GM23338 (cell line): Measurements from ENCODE around the gene DPH2. TPM values are rescaled to one million over a fixed set of nuclear protein-coding genes. Genes with fewer than 3 reads are reported as not detected.

Experiments
- ATAC-seq: fragments of 200-7000 bp; cut with Tn5 transposase; 3 replicates; pipeline ENCODE4 v1.9.1; 2020
- DNase-seq: peaks from one replicate; pipeline ENCODE4 v3.0.0-alpha.2; 2015; ENCODE audit warnings: low spot score
- H2AFZ ChIP-seq: fragments of 200-600 bp; sonication (generic); 2 replicates; pipeline ENCODE4 v1.8.0; 2016; ENCODE audit warnings: antibody characterized with exemption, mild to moderate bottlenecking, moderate library complexity
- H3F3A ChIP-seq: fragments of 200-600 bp; sonication (generic); replicated peaks from 2 replicates; pipeline ENCODE4 v1.8.0; 2017; ENCODE audit warnings: antibody characterized with exemption, mixed run types, low read depth
- H3K27ac ChIP-seq: fragments of 200-600 bp; sonication (generic); 2 replicates; pipeline ENCODE4 v1.6.1; 2016; ENCODE audit warnings: low read depth
- H3K27me3 ChIP-seq: fragments of 200-600 bp; sonication (generic); 2 replicates; pipeline ENCODE4 v1.8.0; 2016; ENCODE audit warnings: mild to moderate bottlenecking, mixed run types, moderate library complexity; ENCODE audit not compliant: insufficient read depth
- H3K36me3 ChIP-seq: fragments of 200-600 bp; sonication (generic); 2 replicates; pipeline ENCODE4 v1.8.0; 2016; ENCODE audit warnings: mild to moderate bottlenecking; ENCODE audit not compliant: insufficient read depth
- H3K4me1 ChIP-seq: fragments of 200-600 bp; sonication (generic); 2 replicates; pipeline ENCODE4 v1.8.0; 2016; ENCODE audit warnings: mild to moderate bottlenecking, moderate library complexity; ENCODE audit not compliant: insufficient read depth
- H3K4me2 ChIP-seq: fragments of 200-600 bp; sonication (generic); 2 replicates; pipeline ENCODE4 v1.7.1; 2017; ENCODE audit warnings: mixed run types
- H3K4me3 ChIP-seq: fragments of 200-600 bp; sonication (generic); 2 replicates; pipeline ENCODE4 v1.6.1; 2016; ENCODE audit warnings: mixed run types
- H3K79me2 ChIP-seq: fragments of 200-600 bp; sonication (generic); replicated peaks from 2 replicates; pipeline ENCODE4 v1.8.0; 2017; ENCODE audit warnings: mild to moderate bottlenecking; ENCODE audit not compliant: insufficient read depth
- H3K9me2 ChIP-seq: fragments of 200-600 bp; sonication (generic); 2 replicates; pipeline ENCODE4 v1.8.0; 2017; ENCODE audit not compliant: insufficient read depth
- H4K20me1 ChIP-seq: fragments of 200-600 bp; sonication (generic); replicated peaks from 2 replicates; pipeline ENCODE4 v1.8.0; 2017; ENCODE audit warnings: mild to moderate bottlenecking; ENCODE audit not compliant: insufficient read depth
- H3K27ac Mint-ChIP-seq: 2 replicates; pipeline ENCODE4 v1.8.0; 2020; ENCODE audit warnings: inconsistent platforms, mild to moderate bottlenecking, moderate library complexity, mixed read lengths
- H3K27me3 Mint-ChIP-seq: 3 replicates; pipeline ENCODE4 v1.8.0; 2022; ENCODE audit warnings: low read depth, mild to moderate bottlenecking, moderate library complexity, mixed read lengths, inconsistent platforms; ENCODE audit not compliant: insufficient read depth, poor library complexity
- H3K36me3 Mint-ChIP-seq: 3 replicates; pipeline ENCODE4 v1.8.0; 2021; ENCODE audit warnings: low read depth, mild to moderate bottlenecking, inconsistent platforms, moderate library complexity, mixed read lengths
- H3K4me1 Mint-ChIP-seq: 3 replicates; pipeline ENCODE4 v1.8.0; 2020; ENCODE audit warnings: mild to moderate bottlenecking, inconsistent platforms, mixed read lengths
- H3K4me3 Mint-ChIP-seq: 3 replicates; pipeline ENCODE4 v1.8.0; 2021; ENCODE audit warnings: moderate library complexity, mild to moderate bottlenecking, inconsistent platforms, mixed read lengths
- H3K9me3 Mint-ChIP-seq: 3 replicates; pipeline ENCODE4 v1.8.0; 2020; ENCODE audit warnings: moderate library complexity, mild to moderate bottlenecking, inconsistent platforms, mixed read lengths
- CREB1 ChIP-seq: fragments of 250-450 bp; sonication (Bioruptor Pico); IDR thresholded peaks from 2 replicates; pipeline ENCODE4 v1.5.0; 2020; ENCODE audit warnings: low read depth, mild to moderate bottlenecking, moderate library complexity
- EZH2 ChIP-seq: fragments of 200-600 bp; sonication (generic); IDR thresholded peaks from one replicate; pipeline ENCODE4 v1.8.0; 2017; ENCODE audit warnings: antibody characterized with exemption, mild to moderate bottlenecking, low read depth; ENCODE audit not compliant: unreplicated experiment
- EZH2phosphoT487 ChIP-seq: fragments of 200-600 bp; sonication (generic); IDR thresholded peaks from one replicate; pipeline ENCODE4 v1.8.1; 2018; ENCODE audit warnings: antibody characterized with exemption; ENCODE audit not compliant: unreplicated experiment
- JUNB ChIP-seq: IDR thresholded peaks from one replicate; pipeline ENCODE4 v1.6.1; 2016; ENCODE audit warnings: antibody characterized with exemption; ENCODE audit not compliant: unreplicated experiment
- NANOG ChIP-seq: IDR thresholded peaks from 2 replicates; pipeline ENCODE4 v1.6.1; 2016; ENCODE audit warnings: antibody characterized with exemption, borderline replicate concordance
- STAT1 ChIP-seq: IDR thresholded peaks from one replicate; pipeline ENCODE4 v1.6.1; 2016; ENCODE audit warnings: antibody characterized with exemption; ENCODE audit not compliant: unreplicated experiment
- ZNF114 ChIP-seq: fragments of 250-450 bp; sonication (Bioruptor Pico); IDR thresholded peaks from 2 replicates; pipeline ENCODE4 v1.5.0; 2020; ENCODE audit warnings: mild to moderate bottlenecking, moderate library complexity
- ZNF331 ChIP-seq: fragments of 250-450 bp; sonication (Bioruptor Pico); IDR thresholded peaks from 2 replicates; pipeline ENCODE4 v1.5.0; 2020; ENCODE audit warnings: low read depth, mild to moderate bottlenecking, moderate library complexity
- polyA plus RNA-seq: library from polyadenylated mRNA; unstranded; fragments of >200 nt; fragmentation: Nextera tagmentation; extraction: Ambion mirVana; gene quantifications from 2 replicates; pipeline ENCODE4 v1.2.1, GENCODE V29; 2016
- total RNA-seq: library from RNA; depleted of rRNA; stranded (reverse); fragments of >200 nt; shearing (Covaris generic); gene quantifications from 2 replicates; pipeline ENCODE4 v1.2.3, GENCODE V29; 2014
- TF ChIP-seq, protein P1 (sequence below), 2 experiments: fragments of 200-600 bp in 1 of 2; sonication (generic) in 1 of 2; conservative IDR thresholded peaks; 2 replicates each; pipeline versions ENCODE4 v1.5.1 to v1.6.1; 2016 to 2017; ENCODE audit warnings: antibody characterized with exemption in 2 of 2, low read depth in 2 of 2, mild to moderate bottlenecking in 2 of 2, moderate library complexity in 1 of 2
- TF ChIP-seq, protein P2 (sequence below): IDR thresholded peaks from 2 replicates; pipeline ENCODE4 v1.6.1; 2016; ENCODE audit warnings: antibody characterized with exemption
- TF ChIP-seq, protein P3 (sequence below): IDR thresholded peaks from one replicate; pipeline ENCODE4 v1.6.1; 2018; ENCODE audit warnings: antibody characterized with exemption; ENCODE audit not compliant: unreplicated experiment
- TF ChIP-seq, protein P4 (sequence below): fragments of 250-450 bp; sonication (Bioruptor Pico); IDR thresholded peaks from 2 replicates; pipeline ENCODE4 v1.5.0; 2020; ENCODE audit warnings: mild to moderate bottlenecking, moderate library complexity

Gene DPH2
- total and polyA plus RNA-seq, 2 experiments from 2014 or later: 32.1 to 90.3 TPM

DNA sequence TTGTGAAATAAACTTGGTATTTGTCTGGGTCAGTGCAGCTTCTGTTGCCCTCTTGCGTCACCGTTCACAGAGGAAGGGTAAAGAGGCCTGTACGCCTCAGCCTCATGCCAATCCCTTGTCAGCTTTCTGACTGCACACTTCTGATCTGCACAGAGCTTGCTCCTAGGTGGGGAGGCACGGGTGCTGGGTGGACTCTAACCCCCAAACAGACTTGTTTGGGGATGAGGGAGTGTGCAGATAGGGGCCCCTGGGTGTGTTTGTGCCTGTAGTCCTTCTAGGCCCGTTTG lies 8.4 kb downstream of the DPH2 start:
- peak overlapping the region; percentile 88 for H3K4me3 ChIP-seq
- H3K4me3 Mint-ChIP-seq: peak overlapping the region; percentile 90
- H3K4me1 Mint-ChIP-seq: peaks cover 46% of the 10 kb centered on the region
- H3K36me3 ChIP-seq: 0 out of 2 replicates have a peak, but pooled peaks cover 7% of the 10 kb centered on the region
- TF ChIP-seq CREB1 (CRISPR knock-in tag) (no peak), ZNF114 (CRISPR knock-in tag) (no peak), STAT1 (no peak), NANOG (no peak), EZH2phosphoT487 (no peak), EZH2 (no peak), ZNF331 (no peak), JUNB (no peak)
- TF ChIP-seq, protein P1, sequence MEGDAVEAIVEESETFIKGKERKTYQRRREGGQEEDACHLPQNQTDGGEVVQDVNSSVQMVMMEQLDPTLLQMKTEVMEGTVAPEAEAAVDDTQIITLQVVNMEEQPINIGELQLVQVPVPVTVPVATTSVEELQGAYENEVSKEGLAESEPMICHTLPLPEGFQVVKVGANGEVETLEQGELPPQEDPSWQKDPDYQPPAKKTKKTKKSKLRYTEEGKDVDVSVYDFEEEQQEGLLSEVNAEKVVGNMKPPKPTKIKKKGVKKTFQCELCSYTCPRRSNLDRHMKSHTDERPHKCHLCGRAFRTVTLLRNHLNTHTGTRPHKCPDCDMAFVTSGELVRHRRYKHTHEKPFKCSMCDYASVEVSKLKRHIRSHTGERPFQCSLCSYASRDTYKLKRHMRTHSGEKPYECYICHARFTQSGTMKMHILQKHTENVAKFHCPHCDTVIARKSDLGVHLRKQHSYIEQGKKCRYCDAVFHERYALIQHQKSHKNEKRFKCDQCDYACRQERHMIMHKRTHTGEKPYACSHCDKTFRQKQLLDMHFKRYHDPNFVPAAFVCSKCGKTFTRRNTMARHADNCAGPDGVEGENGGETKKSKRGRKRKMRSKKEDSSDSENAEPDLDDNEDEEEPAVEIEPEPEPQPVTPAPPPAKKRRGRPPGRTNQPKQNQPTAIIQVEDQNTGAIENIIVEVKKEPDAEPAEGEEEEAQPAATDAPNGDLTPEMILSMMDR (conservative IDR thresholded peaks at IDR 0.05; ENCODE audit: low read depth in 2 of 2): no peak
- TF ChIP-seq, protein P2, sequence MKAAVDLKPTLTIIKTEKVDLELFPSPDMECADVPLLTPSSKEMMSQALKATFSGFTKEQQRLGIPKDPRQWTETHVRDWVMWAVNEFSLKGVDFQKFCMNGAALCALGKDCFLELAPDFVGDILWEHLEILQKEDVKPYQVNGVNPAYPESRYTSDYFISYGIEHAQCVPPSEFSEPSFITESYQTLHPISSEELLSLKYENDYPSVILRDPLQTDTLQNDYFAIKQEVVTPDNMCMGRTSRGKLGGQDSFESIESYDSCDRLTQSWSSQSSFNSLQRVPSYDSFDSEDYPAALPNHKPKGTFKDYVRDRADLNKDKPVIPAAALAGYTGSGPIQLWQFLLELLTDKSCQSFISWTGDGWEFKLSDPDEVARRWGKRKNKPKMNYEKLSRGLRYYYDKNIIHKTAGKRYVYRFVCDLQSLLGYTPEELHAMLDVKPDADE: no peak
- TF ChIP-seq, protein P3, sequence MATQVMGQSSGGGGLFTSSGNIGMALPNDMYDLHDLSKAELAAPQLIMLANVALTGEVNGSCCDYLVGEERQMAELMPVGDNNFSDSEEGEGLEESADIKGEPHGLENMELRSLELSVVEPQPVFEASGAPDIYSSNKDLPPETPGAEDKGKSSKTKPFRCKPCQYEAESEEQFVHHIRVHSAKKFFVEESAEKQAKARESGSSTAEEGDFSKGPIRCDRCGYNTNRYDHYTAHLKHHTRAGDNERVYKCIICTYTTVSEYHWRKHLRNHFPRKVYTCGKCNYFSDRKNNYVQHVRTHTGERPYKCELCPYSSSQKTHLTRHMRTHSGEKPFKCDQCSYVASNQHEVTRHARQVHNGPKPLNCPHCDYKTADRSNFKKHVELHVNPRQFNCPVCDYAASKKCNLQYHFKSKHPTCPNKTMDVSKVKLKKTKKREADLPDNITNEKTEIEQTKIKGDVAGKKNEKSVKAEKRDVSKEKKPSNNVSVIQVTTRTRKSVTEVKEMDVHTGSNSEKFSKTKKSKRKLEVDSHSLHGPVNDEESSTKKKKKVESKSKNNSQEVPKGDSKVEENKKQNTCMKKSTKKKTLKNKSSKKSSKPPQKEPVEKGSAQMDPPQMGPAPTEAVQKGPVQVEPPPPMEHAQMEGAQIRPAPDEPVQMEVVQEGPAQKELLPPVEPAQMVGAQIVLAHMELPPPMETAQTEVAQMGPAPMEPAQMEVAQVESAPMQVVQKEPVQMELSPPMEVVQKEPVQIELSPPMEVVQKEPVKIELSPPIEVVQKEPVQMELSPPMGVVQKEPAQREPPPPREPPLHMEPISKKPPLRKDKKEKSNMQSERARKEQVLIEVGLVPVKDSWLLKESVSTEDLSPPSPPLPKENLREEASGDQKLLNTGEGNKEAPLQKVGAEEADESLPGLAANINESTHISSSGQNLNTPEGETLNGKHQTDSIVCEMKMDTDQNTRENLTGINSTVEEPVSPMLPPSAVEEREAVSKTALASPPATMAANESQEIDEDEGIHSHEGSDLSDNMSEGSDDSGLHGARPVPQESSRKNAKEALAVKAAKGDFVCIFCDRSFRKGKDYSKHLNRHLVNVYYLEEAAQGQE: no peak
- TF ChIP-seq, protein P4, sequence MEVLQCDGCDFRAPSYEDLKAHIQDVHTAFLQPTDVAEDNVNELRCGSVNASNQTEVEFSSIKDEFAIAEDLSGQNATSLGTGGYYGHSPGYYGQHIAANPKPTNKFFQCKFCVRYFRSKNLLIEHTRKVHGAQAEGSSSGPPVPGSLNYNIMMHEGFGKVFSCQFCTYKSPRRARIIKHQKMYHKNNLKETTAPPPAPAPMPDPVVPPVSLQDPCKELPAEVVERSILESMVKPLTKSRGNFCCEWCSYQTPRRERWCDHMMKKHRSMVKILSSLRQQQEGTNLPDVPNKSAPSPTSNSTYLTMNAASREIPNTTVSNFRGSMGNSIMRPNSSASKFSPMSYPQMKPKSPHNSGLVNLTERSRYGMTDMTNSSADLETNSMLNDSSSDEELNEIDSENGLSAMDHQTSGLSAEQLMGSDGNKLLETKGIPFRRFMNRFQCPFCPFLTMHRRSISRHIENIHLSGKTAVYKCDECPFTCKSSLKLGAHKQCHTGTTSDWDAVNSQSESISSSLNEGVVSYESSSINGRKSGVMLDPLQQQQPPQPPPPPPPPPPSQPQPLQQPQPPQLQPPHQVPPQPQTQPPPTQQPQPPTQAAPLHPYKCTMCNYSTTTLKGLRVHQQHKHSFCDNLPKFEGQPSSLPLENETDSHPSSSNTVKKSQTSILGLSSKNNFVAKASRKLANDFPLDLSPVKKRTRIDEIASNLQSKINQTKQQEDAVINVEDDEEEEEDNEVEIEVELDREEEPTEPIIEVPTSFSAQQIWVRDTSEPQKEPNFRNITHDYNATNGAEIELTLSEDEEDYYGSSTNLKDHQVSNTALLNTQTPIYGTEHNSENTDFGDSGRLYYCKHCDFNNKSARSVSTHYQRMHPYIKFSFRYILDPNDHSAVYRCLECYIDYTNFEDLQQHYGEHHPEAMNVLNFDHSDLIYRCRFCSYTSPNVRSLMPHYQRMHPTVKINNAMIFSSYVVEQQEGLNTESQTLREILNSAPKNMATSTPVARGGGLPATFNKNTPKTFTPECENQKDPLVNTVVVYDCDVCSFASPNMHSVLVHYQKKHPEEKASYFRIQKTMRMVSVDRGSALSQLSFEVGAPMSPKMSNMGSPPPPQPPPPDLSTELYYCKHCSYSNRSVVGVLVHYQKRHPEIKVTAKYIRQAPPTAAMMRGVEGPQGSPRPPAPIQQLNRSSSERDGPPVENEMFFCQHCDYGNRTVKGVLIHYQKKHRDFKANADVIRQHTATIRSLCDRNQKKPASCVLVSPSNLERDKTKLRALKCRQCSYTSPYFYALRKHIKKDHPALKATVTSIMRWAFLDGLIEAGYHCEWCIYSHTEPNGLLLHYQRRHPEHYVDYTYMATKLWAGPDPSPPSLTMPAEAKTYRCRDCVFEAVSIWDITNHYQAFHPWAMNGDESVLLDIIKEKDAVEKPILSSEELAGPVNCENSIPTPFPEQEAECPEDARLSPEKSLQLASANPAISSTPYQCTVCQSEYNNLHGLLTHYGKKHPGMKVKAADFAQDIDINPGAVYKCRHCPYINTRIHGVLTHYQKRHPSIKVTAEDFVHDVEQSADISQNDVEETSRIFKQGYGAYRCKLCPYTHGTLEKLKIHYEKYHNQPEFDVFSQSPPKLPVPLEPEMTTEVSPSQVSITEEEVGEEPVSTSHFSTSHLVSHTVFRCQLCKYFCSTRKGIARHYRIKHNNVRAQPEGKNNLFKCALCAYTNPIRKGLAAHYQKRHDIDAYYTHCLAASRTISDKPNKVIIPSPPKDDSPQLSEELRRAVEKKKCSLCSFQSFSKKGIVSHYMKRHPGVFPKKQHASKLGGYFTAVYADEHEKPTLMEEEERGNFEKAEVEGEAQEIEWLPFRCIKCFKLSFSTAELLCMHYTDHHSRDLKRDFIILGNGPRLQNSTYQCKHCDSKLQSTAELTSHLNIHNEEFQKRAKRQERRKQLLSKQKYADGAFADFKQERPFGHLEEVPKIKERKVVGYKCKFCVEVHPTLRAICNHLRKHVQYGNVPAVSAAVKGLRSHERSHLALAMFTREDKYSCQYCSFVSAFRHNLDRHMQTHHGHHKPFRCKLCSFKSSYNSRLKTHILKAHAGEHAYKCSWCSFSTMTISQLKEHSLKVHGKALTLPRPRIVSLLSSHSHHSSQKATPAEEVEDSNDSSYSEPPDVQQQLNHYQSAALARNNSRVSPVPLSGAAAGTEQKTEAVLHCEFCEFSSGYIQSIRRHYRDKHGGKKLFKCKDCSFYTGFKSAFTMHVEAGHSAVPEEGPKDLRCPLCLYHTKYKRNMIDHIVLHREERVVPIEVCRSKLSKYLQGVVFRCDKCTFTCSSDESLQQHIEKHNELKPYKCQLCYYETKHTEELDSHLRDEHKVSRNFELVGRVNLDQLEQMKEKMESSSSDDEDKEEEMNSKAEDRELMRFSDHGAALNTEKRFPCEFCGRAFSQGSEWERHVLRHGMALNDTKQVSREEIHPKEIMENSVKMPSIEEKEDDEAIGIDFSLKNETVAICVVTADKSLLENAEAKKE (CRISPR knock-in tag): no peak
- H3K9me3 Mint-ChIP-seq: no peaks in the 10 kb centered on the region
- H3K9me2 ChIP-seq: no peaks in the 10 kb centered on the region
- H4K20me1 ChIP-seq: peaks cover 19% of the 10 kb centered on the region
- H3K27ac ChIP-seq: no peak overlapping the region
- peaks cover 27% of the 10 kb centered on the region for H3K4me1 ChIP-seq
- no peak overlapping the region for H2AFZ ChIP-seq
- ATAC-seq (no peak), DNase-seq (no peak)
- H3F3A ChIP-seq: peaks cover 29% of the 10 kb centered on the region; the same call in 1 of the 2 replicates
- H3K4me2 ChIP-seq: peak overlapping the region; percentile 98
- H3K27me3 ChIP-seq: no peaks in the 10 kb centered on the region
- peaks cover 53% of the 10 kb centered on the region for H3K36me3 Mint-ChIP-seq
- peaks cover 38% of the 10 kb centered on the region for H3K27me3 Mint-ChIP-seq
- no peak overlapping the region for H3K27ac Mint-ChIP-seq
- H3K79me2 ChIP-seq: peaks cover 16% of the 10 kb centered on the region
